Fibroblast of lung (primary cell): Measurements from ENCODE around the gene HHLA2.

Experiments
- EZH2 ChIP-seq: IDR thresholded peaks from 2 replicates; pipeline ENCODE4 v1.5.1; 2012; ENCODE audit warnings: low read length, control low read depth, mild to moderate bottlenecking; ENCODE audit errors: missing control alignments
- TF ChIP-seq, protein P1 (sequence below), 2 donors: IDR thresholded peaks in 1 of 2; conservative IDR thresholded peaks in 1 of 2; 1 replicate in 1 of 2; 2 replicates in 1 of 2; pipeline ENCODE4 v1.5.1; 2011 to 2012; ENCODE audit warnings: low read length in 2 of 2, control low read depth in 1 of 2, inconsistent platforms in 1 of 2, low read depth in 1 of 2, mild to moderate bottlenecking in 1 of 2

DNA sequence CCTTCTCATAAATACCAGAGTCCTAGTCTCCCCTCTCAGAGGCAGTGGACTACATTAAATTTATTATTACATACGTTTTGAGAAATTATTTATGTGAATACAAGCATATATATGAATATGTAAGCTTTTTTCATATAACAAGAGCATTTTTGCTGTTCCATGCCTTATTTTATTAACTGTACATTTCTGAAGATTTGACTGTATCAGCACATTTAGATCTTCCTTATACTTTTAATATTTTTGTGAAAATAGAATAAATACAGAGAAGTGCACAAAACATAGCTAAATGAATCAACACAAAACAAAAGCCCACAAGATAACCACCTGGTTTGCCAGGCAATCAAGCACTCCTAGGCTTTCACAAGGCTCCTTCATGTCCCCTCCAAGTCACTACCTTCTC, 27.8 kb downstream of the HHLA2 start:
- TF ChIP-seq, protein P1, sequence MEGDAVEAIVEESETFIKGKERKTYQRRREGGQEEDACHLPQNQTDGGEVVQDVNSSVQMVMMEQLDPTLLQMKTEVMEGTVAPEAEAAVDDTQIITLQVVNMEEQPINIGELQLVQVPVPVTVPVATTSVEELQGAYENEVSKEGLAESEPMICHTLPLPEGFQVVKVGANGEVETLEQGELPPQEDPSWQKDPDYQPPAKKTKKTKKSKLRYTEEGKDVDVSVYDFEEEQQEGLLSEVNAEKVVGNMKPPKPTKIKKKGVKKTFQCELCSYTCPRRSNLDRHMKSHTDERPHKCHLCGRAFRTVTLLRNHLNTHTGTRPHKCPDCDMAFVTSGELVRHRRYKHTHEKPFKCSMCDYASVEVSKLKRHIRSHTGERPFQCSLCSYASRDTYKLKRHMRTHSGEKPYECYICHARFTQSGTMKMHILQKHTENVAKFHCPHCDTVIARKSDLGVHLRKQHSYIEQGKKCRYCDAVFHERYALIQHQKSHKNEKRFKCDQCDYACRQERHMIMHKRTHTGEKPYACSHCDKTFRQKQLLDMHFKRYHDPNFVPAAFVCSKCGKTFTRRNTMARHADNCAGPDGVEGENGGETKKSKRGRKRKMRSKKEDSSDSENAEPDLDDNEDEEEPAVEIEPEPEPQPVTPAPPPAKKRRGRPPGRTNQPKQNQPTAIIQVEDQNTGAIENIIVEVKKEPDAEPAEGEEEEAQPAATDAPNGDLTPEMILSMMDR (conservative IDR thresholded peaks at IDR 0.05 in 1 of 2, IDR thresholded peaks at IDR 0.05 in 1 of 2; ENCODE audit: low read depth in 1 of 2, low read length in 2 of 2): no peak
- no peak for TF ChIP-seq EZH2
